ENCODE data around the gene RHCE.

The RHCE gene

DNA sequence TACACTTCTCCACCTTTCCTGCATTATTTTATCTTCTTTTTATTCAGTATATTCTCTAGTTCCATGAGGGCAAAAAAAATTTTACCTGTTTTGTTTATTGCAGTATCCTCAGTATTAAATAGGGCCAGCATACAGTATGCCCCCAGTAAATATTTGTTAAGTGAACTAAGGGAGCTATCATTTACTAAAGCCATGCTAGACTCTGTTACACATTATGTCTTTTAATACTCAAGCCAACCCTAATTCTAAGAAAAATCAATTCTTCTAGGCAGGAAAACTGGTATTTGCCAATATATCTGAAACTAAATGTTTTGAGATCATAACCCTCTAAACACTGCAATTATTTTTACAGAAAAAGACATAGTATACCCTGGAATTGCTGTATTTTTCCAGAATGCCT lies 64.2 kb downstream of the RHCE start:
- no peak for DNase-seq (ENCODE audit: low read depth, low spot score)
- TF ChIP-seq, protein P1, sequence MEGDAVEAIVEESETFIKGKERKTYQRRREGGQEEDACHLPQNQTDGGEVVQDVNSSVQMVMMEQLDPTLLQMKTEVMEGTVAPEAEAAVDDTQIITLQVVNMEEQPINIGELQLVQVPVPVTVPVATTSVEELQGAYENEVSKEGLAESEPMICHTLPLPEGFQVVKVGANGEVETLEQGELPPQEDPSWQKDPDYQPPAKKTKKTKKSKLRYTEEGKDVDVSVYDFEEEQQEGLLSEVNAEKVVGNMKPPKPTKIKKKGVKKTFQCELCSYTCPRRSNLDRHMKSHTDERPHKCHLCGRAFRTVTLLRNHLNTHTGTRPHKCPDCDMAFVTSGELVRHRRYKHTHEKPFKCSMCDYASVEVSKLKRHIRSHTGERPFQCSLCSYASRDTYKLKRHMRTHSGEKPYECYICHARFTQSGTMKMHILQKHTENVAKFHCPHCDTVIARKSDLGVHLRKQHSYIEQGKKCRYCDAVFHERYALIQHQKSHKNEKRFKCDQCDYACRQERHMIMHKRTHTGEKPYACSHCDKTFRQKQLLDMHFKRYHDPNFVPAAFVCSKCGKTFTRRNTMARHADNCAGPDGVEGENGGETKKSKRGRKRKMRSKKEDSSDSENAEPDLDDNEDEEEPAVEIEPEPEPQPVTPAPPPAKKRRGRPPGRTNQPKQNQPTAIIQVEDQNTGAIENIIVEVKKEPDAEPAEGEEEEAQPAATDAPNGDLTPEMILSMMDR (IDR thresholded peaks at IDR 0.05; ENCODE audit: insufficient read depth, low read length, missing control alignments), result no peak
- no peak overlapping the region for H3K4me3 ChIP-seq (ENCODE audit: low read depth, low read length)
- ChIA-PET POLR2A (no interaction called here), CTCF (no interaction called here)

DNA sequence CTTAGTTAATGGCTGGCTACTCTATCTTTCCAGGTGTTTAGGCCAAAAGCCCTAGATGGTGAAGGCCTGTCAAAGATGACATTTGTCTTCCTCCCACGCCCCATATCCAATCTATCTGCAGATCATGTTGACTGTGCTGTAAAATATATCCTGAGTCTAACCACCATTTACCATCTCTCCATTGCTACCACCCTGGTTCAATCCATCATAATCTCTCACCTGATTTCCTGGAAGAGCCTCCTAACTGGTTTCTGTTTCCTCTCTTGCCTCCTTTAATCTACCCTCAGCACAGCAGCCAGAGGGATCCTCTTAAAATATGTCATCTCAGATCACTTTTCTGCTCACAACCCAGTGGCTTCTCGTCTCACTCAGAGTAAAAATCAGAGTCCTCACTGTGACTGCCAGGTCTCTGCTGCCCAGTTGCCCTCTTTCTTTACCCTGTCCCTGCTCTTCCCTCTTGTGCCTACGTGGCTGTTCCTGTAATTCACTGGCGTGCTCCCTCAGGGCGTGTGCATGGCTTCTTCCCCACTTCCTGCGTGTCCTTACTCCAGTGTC lies 64.7 kb downstream of the RHCE start:
- DNase-seq (ENCODE audit: low read depth, low spot score), result no peak
- ChIA-PET POLR2A (no interaction called here), CTCF (interaction anchor here (1.4 kb wide), 1 partner anchor 14 kb away, joined by 3 read pairs; no protein-coding TSS in a partner anchor)
- no peak overlapping the region for H3K4me3 ChIP-seq (ENCODE audit: low read depth, low read length)
- TF ChIP-seq, protein P1 (IDR thresholded peaks at IDR 0.05; ENCODE audit: insufficient read depth, low read length, missing control alignments), result no peak

DNA sequence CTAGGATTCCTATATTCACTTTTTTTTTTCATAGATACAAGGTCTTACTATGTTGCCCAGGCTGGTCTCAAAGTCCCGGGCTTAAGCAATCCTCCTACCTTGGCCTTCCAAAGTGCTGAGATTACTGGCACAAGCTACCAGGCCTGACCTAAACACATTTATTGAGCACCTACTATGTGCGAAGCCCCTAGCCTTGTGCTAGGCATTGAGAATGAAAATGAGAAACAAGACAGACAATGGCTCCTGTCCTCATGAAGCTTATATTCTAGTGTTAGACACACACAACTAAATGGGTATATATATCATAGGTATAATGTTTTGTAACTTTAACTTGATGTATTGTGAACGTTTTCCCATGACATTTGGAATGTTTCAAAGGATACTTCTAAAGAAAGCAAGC lies 71.0 kb downstream of the RHCE start:
- TF ChIP-seq, protein P1 (IDR thresholded peaks at IDR 0.05; ENCODE audit: insufficient read depth, low read length, missing control alignments), result no peak
- ChIA-PET POLR2A (interaction anchor here (0.6 kb wide), 1 partner anchor 109 kb away, joined by 3 read pairs; no protein-coding TSS in a partner anchor), CTCF (no interaction called here)
- no peak for DNase-seq (ENCODE audit: low read depth, low spot score)
- H3K4me3 ChIP-seq (ENCODE audit: low read depth, low read length), result no peak overlapping the region

DNA sequence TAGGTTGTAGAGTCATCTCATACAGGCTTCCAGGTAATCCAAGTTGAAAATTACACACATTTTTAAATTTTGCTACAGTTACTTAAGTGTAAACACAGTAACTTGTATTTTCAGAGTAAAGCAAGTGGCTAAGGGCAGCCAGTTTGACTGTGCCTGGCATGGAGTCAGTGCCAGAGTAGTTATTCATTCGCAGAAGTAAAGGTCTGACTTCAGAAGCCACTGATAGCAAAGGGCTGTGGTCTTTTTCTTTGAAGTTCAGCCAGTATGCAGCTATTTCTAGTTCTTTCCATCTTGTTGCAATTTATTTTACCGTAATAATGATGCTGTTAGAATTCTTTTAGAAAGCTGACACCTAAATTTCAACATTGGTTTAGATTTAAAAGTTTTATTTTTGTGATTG lies 73.1 kb downstream of the RHCE start:
- ChIA-PET CTCF (no interaction called here), POLR2A (interaction anchor here (1.1 kb wide), 1 partner anchor 115 kb away, joined by 3 read pairs; no protein-coding TSS in a partner anchor)
- no peak overlapping the region for H3K4me3 ChIP-seq (ENCODE audit: low read depth, low read length)
- TF ChIP-seq, protein P1 (IDR thresholded peaks at IDR 0.05; ENCODE audit: insufficient read depth, low read length, missing control alignments), result no peak
- DNase-seq (ENCODE audit: low read depth, low spot score), result no peak

DNA sequence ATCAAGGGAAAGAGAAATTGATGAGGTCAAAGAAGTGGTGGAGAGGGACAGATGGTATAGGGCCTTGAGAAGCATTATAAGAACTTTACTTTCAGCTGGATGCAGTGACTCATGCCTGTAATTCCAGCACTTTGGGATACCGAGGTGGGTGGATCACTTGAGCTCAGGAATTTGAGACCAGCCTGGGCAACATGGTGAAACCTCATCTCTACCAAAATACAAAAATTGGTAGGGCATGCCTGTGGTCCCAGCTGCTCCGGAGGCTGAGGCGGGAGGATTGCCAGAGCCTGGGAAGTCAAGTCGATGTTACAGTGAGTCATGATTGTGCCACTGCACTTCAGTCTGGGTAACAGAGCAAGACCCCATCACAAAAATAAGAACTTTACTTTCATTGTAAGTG lies 76.8 kb downstream of the RHCE start:
- POLR2A ChIA-PET, result interaction anchor here (0.6 to 1.6 kb wide), 4 partner anchors 8 to 99 kb away, joined by 3 to 9 read pairs (median 4); partner anchors contain the start of gene RSRP1
- no peak overlapping the region for H3K4me3 ChIP-seq (ENCODE audit: low read depth, low read length)
- TF ChIP-seq, protein P1 (IDR thresholded peaks at IDR 0.05; ENCODE audit: insufficient read depth, low read length, missing control alignments), result no peak
- CTCF ChIA-PET, result interaction anchor here (1.5 to 1.7 kb wide), 2 partner anchors 177 to 468 kb away, joined by 4 to 5 read pairs; no protein-coding TSS in a partner anchor
- DNase-seq (ENCODE audit: low read depth, low spot score), result peak; percentile 72

DNA sequence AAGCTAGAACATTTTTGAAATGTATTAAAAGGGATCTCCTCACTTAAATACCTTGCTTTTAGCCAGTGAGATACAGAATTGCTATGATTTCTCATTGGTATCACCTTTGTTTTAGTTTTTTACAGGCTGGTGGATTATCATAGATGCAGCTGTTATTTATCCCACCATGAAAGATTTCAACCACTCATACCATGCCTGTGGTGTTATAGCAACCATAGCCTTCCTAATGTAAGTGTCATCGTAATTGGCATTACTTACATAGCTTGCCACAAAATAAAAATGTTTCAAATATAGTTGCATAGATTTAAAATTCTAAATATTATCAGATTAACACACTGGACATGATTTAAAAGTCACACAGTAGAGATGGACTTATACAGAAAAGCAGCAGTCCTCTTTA lies 77.8 kb downstream of the RHCE start:
- POLR2A ChIA-PET, result interaction anchor here (0.9 to 1.6 kb wide), 3 partner anchors 95 to 103 kb away, joined by 3 to 9 read pairs (median 4); partner anchors contain the start of gene RSRP1
- H3K4me3 ChIP-seq (ENCODE audit: low read depth, low read length), result no peak overlapping the region
- DNase-seq (ENCODE audit: low read depth, low spot score), result no peak
- TF ChIP-seq, protein P1 (IDR thresholded peaks at IDR 0.05; ENCODE audit: insufficient read depth, low read length, missing control alignments), result no peak
- CTCF ChIA-PET, result interaction anchor here (1.5 to 1.7 kb wide), 2 partner anchors 178 to 469 kb away, joined by 4 to 5 read pairs; no protein-coding TSS in a partner anchor

Measured in AG04449 (cell line).